OCI-LY1 (cell line): ENCODE measurements around the gene LANCL2.
"Not testable (repeated sequence)": the region's sequence is repeated elsewhere in the genome, so short reads cannot be mapped to it uniquely, and the experiment has no call there.

Experiments used
- H2AFZ ChIP-seq: fragments of 200-600 bp; sonication (generic), shearing (Covaris generic); 2 replicates; pipeline ENCODE4 v1.6.0; 2014; ENCODE audit warnings: antibody characterized with exemption, mild to moderate bottlenecking, low read length
- H3F3A ChIP-seq: fragments of 200-600 bp; sonication (generic), shearing (Covaris generic); 2 replicates; pipeline ENCODE4 v1.6.0; 2014; ENCODE audit warnings: mild to moderate bottlenecking, antibody characterized with exemption, low read length, moderate library complexity; ENCODE audit not compliant: insufficient read depth
- H3K27ac ChIP-seq: fragments of 200-600 bp; sonication (generic); 2 replicates; pipeline ENCODE4 v1.5.1; 2014; ENCODE audit warnings: low read length, mixed run types, mild to moderate bottlenecking, low read depth; ENCODE audit not compliant: poor library complexity, severe bottlenecking
- H3K27me3 ChIP-seq: fragments of 200-600 bp; sonication (generic); 2 replicates; pipeline ENCODE4 v1.6.0; 2014; ENCODE audit warnings: antibody characterized with exemption, mild to moderate bottlenecking, low read length, moderate library complexity; ENCODE audit not compliant: insufficient read depth
- H3K36me3 ChIP-seq: fragments of 200-600 bp; sonication (generic); 2 replicates; pipeline ENCODE4 v1.6.1; 2014; ENCODE audit warnings: mild to moderate bottlenecking, antibody characterized with exemption, low read length, moderate library complexity, mixed read lengths; ENCODE audit not compliant: insufficient read depth
- H3K4me1 ChIP-seq: fragments of 200-600 bp; sonication (generic); 2 replicates; pipeline ENCODE4 v1.5.1; 2014; ENCODE audit warnings: mild to moderate bottlenecking, low read length, moderate library complexity; ENCODE audit not compliant: insufficient read depth, severe bottlenecking
- H3K4me2 ChIP-seq: fragments of 200-600 bp; sonication (generic), shearing (Covaris generic); 2 replicates; pipeline ENCODE4 v1.6.1; 2014; ENCODE audit warnings: low read length
- H3K4me3 ChIP-seq: fragments of 200-600 bp; sonication (generic); 2 replicates; pipeline ENCODE4 v1.5.1; 2014; ENCODE audit warnings: low read length, low read depth, mild to moderate bottlenecking, mixed read lengths; ENCODE audit not compliant: poor library complexity, severe bottlenecking
- H3K79me2 ChIP-seq: fragments of 200-600 bp; shearing (Covaris generic); 2 replicates; pipeline ENCODE4 v1.6.1; 2016; ENCODE audit warnings: mixed run types, low read length, mixed read lengths; ENCODE audit not compliant: insufficient read depth
- H3K9ac ChIP-seq: fragments of 200-600 bp; sonication (generic), shearing (Covaris generic); 2 replicates; pipeline ENCODE4 v1.6.1; 2014; ENCODE audit warnings: mild to moderate bottlenecking, low read length, mixed read lengths
- H3K9me2 ChIP-seq: fragments of 200-600 bp; sonication (generic), shearing (Covaris generic); 2 replicates; pipeline ENCODE4 v1.6.1; 2014; ENCODE audit warnings: low read depth, mild to moderate bottlenecking, low read length, mixed read lengths
- H3K9me3 ChIP-seq: fragments of 200-600 bp; shearing (Covaris generic); 2 replicates; pipeline ENCODE4 v1.6.1; 2014; ENCODE audit warnings: low read length, mixed read lengths
- H4K20me1 ChIP-seq: fragments of 200-600 bp; sonication (generic), shearing (Covaris generic); 2 replicates; pipeline ENCODE4 v1.6.0; 2016; ENCODE audit warnings: mild to moderate bottlenecking, low read length; ENCODE audit not compliant: insufficient read depth
- EZH2 ChIP-seq: fragments of 200-600 bp; sonication (generic), shearing (Covaris generic); IDR thresholded peaks from 2 replicates; pipeline ENCODE4 v1.8.0; 2017; ENCODE audit warnings: borderline replicate concordance, mixed run types, mild to moderate bottlenecking, antibody characterized with exemption, low read length, moderate library complexity, mixed read lengths
- TF ChIP-seq, protein P1 (sequence below): fragments of 200-600 bp; sonication (generic), shearing (Covaris generic); IDR thresholded peaks from 2 replicates; pipeline ENCODE4 v1.5.1; 2017; ENCODE audit warnings: mild to moderate bottlenecking, antibody characterized with exemption, low read length, moderate library complexity, mixed read lengths

The LANCL2 gene

DNA sequence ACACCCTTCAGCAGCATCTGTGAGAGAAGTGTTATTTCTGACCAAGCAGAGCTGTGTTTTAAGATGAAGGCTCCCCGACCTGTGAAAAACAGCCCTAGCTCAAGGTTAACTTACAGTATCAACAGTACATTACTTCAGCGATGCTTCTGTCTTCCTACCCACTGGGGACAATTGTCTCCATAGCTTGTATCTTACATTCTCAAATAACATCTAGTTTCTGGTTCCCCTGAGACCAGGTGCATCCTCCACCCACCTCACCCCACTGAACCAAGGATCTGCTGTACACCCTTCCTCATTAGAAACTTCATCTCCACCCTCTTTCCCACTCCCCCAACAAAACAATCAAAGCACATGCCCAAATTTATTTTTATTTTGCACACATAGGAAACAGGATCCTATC is 105.1 kb downstream of the LANCL2 start:
- Histone ChIP-seq H3F3A (no peaks in the 10 kb centered on the region), H3K4me1 (peaks cover 18% of the 10 kb centered on the region), H4K20me1 (no peaks in the 10 kb centered on the region), H2AFZ (no peak overlapping the region), H3K36me3 (peaks cover 84% of the 10 kb centered on the region), H3K27me3 (no peaks in the 10 kb centered on the region), H3K9ac (no peak overlapping the region), H3K27ac (peak overlapping the region; percentile 96), H3K9me2 (no peaks in the 10 kb centered on the region), H3K79me2 (no peaks in the 10 kb centered on the region), H3K4me3 (no peak overlapping the region), H3K9me3 (no peaks in the 10 kb centered on the region), H3K4me2 (no peak overlapping the region)
- TF ChIP-seq, protein P1, sequence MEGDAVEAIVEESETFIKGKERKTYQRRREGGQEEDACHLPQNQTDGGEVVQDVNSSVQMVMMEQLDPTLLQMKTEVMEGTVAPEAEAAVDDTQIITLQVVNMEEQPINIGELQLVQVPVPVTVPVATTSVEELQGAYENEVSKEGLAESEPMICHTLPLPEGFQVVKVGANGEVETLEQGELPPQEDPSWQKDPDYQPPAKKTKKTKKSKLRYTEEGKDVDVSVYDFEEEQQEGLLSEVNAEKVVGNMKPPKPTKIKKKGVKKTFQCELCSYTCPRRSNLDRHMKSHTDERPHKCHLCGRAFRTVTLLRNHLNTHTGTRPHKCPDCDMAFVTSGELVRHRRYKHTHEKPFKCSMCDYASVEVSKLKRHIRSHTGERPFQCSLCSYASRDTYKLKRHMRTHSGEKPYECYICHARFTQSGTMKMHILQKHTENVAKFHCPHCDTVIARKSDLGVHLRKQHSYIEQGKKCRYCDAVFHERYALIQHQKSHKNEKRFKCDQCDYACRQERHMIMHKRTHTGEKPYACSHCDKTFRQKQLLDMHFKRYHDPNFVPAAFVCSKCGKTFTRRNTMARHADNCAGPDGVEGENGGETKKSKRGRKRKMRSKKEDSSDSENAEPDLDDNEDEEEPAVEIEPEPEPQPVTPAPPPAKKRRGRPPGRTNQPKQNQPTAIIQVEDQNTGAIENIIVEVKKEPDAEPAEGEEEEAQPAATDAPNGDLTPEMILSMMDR, result no peak
- no peak for TF ChIP-seq EZH2

DNA sequence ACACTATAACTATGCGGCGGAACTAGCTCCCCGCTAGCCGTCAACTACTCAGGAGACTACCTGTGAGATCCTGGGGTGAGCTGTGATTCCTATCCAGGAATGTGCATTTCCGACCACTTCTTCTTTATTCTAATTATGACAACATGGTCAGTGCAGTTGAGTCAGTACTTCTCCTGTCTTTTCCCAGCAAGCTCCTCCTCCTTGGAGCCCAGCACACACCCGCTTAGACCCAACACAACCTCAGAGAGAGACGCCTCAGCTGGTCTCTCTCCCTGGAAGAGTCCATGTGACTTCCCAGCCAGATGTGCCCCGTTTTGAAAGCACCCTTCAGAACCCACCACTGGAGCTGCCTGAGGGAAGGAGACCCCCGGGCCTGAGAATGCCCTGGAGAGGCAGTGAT is 106.5 kb downstream of the LANCL2 start:
- H3K4me3 ChIP-seq, H3K9me2 ChIP-seq, H3K27me3 ChIP-seq, H3K79me2 ChIP-seq, H3F3A ChIP-seq, H3K9me3 ChIP-seq, H2AFZ ChIP-seq, H4K20me1 ChIP-seq, H3K4me2 ChIP-seq, H3K9ac ChIP-seq, H3K27ac ChIP-seq: not testable (repeated sequence)
- Histone ChIP-seq H3K4me1 (peaks cover 18% of the 10 kb centered on the region), H3K36me3 (peaks cover 75% of the 10 kb centered on the region)

DNA sequence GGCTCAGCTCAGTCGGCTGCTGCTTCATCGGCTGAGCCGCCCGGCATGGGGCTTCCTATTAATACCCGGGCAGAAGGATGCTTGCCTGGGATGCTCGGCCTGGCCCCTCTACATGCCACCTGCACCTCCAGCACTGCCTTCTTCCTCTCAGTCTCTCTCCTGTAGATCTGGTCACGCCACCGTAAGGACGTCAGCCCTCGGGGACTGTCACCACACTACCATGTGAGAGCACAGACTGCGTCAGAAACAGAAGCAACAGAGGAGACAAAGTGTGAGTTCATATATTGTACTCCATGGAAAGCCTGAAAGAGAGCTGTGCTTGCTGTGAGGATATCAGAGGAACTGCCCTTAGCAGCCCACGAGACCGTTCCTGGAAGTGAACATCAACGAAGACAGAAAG is 107.3 kb downstream of the LANCL2 start:
- H3K4me3 ChIP-seq, H3K9ac ChIP-seq, H4K20me1 ChIP-seq, H3K4me2 ChIP-seq, H3F3A ChIP-seq, H3K79me2 ChIP-seq, H3K27me3 ChIP-seq, H3K27ac ChIP-seq, H3K9me2 ChIP-seq, H3K9me3 ChIP-seq, H2AFZ ChIP-seq: not testable (repeated sequence)
- H3K36me3 ChIP-seq, result peaks cover 75% of the 10 kb centered on the region
- peaks cover 18% of the 10 kb centered on the region for H3K4me1 ChIP-seq

DNA sequence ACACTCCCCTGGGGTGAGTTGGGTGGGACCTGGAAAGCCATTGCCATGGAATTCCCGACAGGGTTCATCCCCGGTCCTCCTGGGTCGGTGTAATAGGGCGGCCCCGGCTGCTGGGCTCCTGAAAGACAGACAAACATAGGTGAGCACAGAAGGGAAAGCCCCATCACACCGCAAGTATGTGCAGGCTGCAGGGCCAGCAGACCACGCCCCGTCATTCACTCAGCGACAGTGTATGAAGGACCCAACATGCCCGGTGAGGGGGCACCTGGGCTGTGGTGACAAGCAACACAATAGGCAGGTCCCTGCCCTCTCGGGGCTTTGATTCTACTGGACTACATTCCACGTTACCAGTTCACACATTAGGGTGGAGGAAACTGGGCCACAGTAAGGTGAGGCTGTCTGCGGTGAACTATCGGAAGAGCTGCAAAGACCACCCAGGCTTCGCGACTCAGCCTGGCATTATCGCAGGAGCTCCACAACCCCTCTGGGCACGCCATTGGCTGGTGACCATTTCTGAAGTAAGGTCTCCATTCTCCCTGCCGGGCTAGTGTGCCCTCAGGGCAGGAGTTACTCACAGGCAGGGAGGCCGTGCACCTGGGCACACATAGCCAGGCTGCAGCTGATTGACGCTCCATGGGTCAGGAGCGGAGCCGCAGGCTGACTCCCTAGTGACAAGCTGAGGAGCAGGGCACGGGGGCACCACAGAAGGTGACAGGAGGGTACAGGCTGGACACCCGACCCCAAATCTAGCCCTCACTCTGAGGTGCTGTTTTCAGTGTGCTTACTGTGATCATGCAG is 108.0 kb downstream of the LANCL2 start:
- Histone ChIP-seq H3K27ac (no peak overlapping the region), H3K4me1 (peaks cover 18% of the 10 kb centered on the region), H3F3A (no peaks in the 10 kb centered on the region), H3K9me2 (no peaks in the 10 kb centered on the region), H3K9me3 (no peaks in the 10 kb centered on the region), H3K4me3 (no peak overlapping the region), H4K20me1 (no peaks in the 10 kb centered on the region), H3K4me2 (no peak overlapping the region), H3K79me2 (no peaks in the 10 kb centered on the region), H3K36me3 (peaks cover 76% of the 10 kb centered on the region), H3K9ac (no peak overlapping the region), H3K27me3 (no peaks in the 10 kb centered on the region), H2AFZ (no peak overlapping the region)
- TF ChIP-seq EZH2, result no peak
- TF ChIP-seq, protein P1, result no peak
